ENCODE results near the gene NR2F1-AS1.
A peak's percentile ranks its signal among the peaks of the same experiment; 100 is the strongest.
"Not testable (repeated sequence)": the region's sequence is repeated elsewhere in the genome, so short reads cannot be mapped to it uniquely, and the experiment has no call there.

The NR2F1-AS1 gene

DNA sequence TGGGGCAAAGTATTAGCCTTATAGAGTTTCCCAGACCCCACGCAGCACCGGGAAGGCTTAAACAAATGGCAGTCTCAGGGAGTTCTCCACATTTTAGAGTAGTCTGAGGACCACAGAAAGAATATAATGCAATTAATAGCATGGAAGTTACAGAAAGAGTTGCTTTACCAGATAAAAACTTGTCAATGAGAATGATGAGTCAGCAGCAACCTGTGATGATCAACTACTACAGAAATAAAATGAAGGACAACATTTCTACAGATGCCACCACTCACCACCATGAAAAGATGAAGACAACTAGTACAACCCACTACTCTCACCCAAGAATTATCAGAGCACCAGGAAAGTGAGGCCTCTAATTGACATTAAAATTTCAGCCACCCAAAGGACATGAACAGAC lies 120.7 kb downstream of the NR2F1-AS1 start:
- peaks cover 14% of the 10 kb centered on the region for H3K9me3 ChIP-seq (replicated peaks; ENCODE audit: low read length)
- H3K4me1 ChIP-seq (ENCODE audit: control insufficient read depth, insufficient read depth, low read length): peaks cover 7% of the 10 kb centered on the region
- H3K36me3 ChIP-seq (ENCODE audit: insufficient read depth, low read length): peaks cover 9% of the 10 kb centered on the region
- no peak overlapping the region for H3K4me3 ChIP-seq (ENCODE audit: low read length)
- no peak overlapping the region for H3K4me2 ChIP-seq (ENCODE audit: low read length)
- H3K9ac ChIP-seq (ENCODE audit: low read depth, low read length): no peak overlapping the region
- H3K27me3 ChIP-seq (ENCODE audit: control insufficient read depth, insufficient read depth, low read length): no peaks in the 10 kb centered on the region

DNA sequence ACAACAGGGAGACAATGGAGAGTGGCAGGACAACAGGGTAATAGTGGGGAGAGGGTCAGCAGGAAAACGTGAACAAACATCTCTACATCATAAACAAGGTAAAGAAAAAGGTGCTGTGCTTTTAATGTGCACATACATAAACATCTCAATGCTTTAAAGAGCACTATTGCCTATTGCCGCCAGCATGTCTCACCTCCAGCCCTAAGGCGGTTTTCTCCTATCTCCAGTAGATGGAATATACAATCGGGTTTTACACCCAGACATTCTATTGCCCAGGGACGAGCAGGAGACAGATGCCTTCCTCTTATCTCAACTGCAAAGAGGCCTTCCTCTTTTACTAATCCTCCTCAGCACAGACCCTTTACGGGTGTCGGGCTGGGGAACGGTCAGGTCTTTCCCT lies 124.2 kb downstream of the NR2F1-AS1 start:
- H3K27me3 ChIP-seq (ENCODE audit: control insufficient read depth, insufficient read depth, low read length); H3K9me3 ChIP-seq (replicated peaks; ENCODE audit: low read length); H3K36me3 ChIP-seq (ENCODE audit: insufficient read depth, low read length); H3K4me2 ChIP-seq (ENCODE audit: low read length); H3K4me1 ChIP-seq (ENCODE audit: control insufficient read depth, insufficient read depth, low read length); H3K4me3 ChIP-seq (ENCODE audit: low read length); H3K9ac ChIP-seq (ENCODE audit: low read depth, low read length): not testable (repeated sequence)

DNA sequence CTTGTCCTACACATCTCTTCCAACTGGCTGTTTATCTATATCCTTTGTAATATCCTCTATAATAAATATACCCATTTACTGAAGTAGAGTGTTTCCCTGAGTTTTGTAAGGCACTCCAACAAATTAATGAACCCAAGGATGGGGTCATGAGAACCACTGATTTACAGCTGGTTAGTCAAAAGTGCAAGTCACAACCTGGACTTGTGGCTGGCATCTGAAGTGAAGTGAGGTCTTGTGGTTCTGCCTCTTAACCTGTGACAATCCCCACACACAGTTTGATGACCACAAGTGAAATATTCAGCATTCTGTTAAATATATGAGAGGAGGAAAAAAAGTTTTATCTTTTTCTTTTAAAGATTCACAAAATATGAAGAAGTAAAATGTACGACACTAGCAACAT lies 126.1 kb downstream of the NR2F1-AS1 start:
- Histone ChIP-seq H3K9ac (ENCODE audit: low read depth, low read length) (no peak overlapping the region), H3K9me3 (replicated peaks; ENCODE audit: low read length) (no peaks in the 10 kb centered on the region), H3K4me1 (ENCODE audit: control insufficient read depth, insufficient read depth, low read length) (no peaks in the 10 kb centered on the region), H3K36me3 (ENCODE audit: insufficient read depth, low read length) (peaks cover 7% of the 10 kb centered on the region), H3K4me3 (ENCODE audit: low read length) (no peak overlapping the region), H3K27me3 (ENCODE audit: control insufficient read depth, insufficient read depth, low read length) (no peaks in the 10 kb centered on the region), H3K4me2 (ENCODE audit: low read length) (no peak overlapping the region)

DNA sequence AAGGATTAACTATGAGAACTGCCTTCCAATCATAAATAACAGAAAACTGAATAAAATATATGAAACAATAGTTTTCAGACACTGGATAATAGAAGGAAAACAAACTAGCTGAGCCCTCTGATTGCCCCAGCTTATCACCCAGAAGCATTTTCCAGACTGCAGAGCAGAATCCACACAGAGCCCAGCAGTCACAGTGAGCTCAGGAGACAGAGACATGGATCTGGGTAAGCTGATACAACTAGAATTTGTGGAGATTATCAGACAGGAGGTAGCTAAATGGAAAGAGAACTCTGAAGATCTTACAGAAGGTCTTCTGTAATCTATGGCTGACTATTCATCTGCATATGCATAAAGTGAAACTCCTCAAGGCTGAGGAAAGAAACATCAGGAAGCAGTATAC lies 128.8 kb downstream of the NR2F1-AS1 start:
- Histone ChIP-seq H3K9ac (ENCODE audit: low read depth, low read length) (no peak overlapping the region), H3K4me2 (ENCODE audit: low read length) (peak overlapping the region; percentile 5), H3K36me3 (ENCODE audit: insufficient read depth, low read length) (no peaks in the 10 kb centered on the region), H3K27me3 (ENCODE audit: control insufficient read depth, insufficient read depth, low read length) (no peaks in the 10 kb centered on the region), H3K4me1 (ENCODE audit: control insufficient read depth, insufficient read depth, low read length) (no peaks in the 10 kb centered on the region), H3K4me3 (ENCODE audit: low read length) (no peak overlapping the region), H3K9me3 (replicated peaks; ENCODE audit: low read length) (no peaks in the 10 kb centered on the region)

DNA sequence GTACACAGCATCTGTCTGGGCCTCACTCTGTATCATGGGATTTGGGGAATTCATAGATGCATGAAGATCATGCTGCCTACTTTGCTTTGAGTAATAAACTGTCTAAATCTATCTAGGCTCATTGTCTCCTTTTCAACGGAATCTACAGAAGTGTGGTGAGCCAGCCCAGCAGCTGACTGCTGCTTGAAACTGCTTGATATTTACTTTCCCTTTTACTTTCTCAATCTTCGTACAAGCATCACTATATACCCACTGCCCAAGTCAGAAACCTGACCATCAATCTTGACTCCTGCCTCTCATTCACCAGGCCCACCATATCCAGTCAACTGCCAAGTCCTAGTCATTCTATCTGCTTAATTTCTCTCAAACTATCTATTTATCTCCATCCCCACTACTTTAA lies 142.9 kb downstream of the NR2F1-AS1 start:
- Histone ChIP-seq H3K9ac (ENCODE audit: low read depth, low read length) (no peak overlapping the region), H3K4me3 (ENCODE audit: low read length) (no peak overlapping the region), H3K36me3 (ENCODE audit: insufficient read depth, low read length) (peaks cover 20% of the 10 kb centered on the region), H3K4me1 (ENCODE audit: control insufficient read depth, insufficient read depth, low read length) (peaks cover 6% of the 10 kb centered on the region), H3K9me3 (replicated peaks; ENCODE audit: low read length) (no peaks in the 10 kb centered on the region), H3K27me3 (ENCODE audit: control insufficient read depth, insufficient read depth, low read length) (no peaks in the 10 kb centered on the region), H3K4me2 (ENCODE audit: low read length) (no peak overlapping the region)

DNA sequence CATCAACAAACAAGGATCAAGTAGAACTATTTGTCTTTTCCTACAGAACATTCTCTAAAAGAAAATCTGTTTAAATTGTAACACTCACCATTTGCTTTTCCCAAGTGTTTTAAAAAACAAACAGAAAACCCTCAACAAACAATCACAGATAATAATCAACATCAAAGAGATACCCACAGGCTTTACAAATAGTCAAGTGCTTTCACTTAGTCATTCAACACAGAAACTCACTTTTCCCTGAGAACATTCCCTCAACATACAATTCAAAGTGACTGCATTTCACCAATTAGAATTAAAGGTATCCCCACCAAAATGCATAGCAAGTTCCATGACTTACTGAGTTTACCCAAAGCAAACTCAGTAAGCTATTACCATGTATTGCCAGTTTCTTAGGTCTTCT lies 144.9 kb downstream of the NR2F1-AS1 start:
- Histone ChIP-seq H3K4me1 (ENCODE audit: control insufficient read depth, insufficient read depth, low read length) (peaks cover 6% of the 10 kb centered on the region), H3K36me3 (ENCODE audit: insufficient read depth, low read length) (peaks cover 16% of the 10 kb centered on the region), H3K4me2 (ENCODE audit: low read length) (no peak overlapping the region), H3K4me3 (ENCODE audit: low read length) (no peak overlapping the region), H3K27me3 (ENCODE audit: control insufficient read depth, insufficient read depth, low read length) (no peaks in the 10 kb centered on the region), H3K9ac (ENCODE audit: low read depth, low read length) (no peak overlapping the region), H3K9me3 (replicated peaks; ENCODE audit: low read length) (no peaks in the 10 kb centered on the region)

DNA sequence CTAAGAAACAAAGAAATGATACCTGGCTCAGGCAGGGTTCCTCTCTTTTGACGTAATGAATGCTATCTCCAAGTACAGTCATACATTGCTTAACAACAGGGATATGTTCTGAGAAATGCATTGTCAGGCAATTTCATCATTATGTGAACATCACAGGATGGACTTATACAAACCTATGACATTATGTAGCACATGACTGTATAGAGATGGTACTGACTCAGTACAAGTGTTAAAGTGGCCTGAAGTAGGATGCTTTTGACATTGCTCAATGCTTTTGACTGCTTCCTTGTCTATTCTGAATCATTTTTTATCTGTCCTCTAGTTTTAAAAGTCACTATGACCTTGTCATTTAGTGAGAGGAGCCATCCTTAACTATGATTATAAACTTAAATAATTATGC lies 147.6 kb downstream of the NR2F1-AS1 start:
- no peak overlapping the region for H3K9ac ChIP-seq (ENCODE audit: low read depth, low read length)
- peaks cover 14% of the 10 kb centered on the region for H3K4me1 ChIP-seq (ENCODE audit: control insufficient read depth, insufficient read depth, low read length)
- H3K9me3 ChIP-seq (replicated peaks; ENCODE audit: low read length): no peaks in the 10 kb centered on the region
- H3K36me3 ChIP-seq (ENCODE audit: insufficient read depth, low read length): peaks cover 8% of the 10 kb centered on the region
- H3K4me2 ChIP-seq (ENCODE audit: low read length): no peak overlapping the region
- H3K27me3 ChIP-seq (ENCODE audit: control insufficient read depth, insufficient read depth, low read length): no peaks in the 10 kb centered on the region
- H3K4me3 ChIP-seq (ENCODE audit: low read length): no peak overlapping the region

DNA sequence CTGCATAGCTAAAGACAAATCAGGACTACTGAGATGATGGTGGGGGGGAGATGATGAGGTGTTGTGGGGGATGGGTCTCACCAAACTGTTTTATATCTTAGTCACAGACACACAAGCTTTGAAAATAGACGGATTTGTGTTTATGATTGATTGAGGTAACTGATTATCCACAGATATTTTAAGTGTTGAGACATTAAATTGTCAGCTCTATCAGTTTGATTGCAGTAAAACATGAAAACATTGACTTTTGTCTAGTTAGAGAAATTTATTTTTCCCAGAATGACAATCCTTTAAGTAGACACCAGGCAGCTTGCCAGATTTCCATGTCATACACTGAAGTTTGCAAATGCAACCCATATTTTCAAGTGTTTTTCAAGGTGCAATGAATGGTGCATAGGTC lies 149.8 kb downstream of the NR2F1-AS1 start:
- Histone ChIP-seq H3K9me3 (replicated peaks; ENCODE audit: low read length) (no peaks in the 10 kb centered on the region), H3K4me3 (ENCODE audit: low read length) (no peak overlapping the region), H3K36me3 (ENCODE audit: insufficient read depth, low read length) (no peaks in the 10 kb centered on the region), H3K4me1 (ENCODE audit: control insufficient read depth, insufficient read depth, low read length) (peaks cover 14% of the 10 kb centered on the region), H3K4me2 (ENCODE audit: low read length) (no peak overlapping the region), H3K9ac (ENCODE audit: low read depth, low read length) (no peak overlapping the region), H3K27me3 (ENCODE audit: control insufficient read depth, insufficient read depth, low read length) (no peaks in the 10 kb centered on the region)

DNA sequence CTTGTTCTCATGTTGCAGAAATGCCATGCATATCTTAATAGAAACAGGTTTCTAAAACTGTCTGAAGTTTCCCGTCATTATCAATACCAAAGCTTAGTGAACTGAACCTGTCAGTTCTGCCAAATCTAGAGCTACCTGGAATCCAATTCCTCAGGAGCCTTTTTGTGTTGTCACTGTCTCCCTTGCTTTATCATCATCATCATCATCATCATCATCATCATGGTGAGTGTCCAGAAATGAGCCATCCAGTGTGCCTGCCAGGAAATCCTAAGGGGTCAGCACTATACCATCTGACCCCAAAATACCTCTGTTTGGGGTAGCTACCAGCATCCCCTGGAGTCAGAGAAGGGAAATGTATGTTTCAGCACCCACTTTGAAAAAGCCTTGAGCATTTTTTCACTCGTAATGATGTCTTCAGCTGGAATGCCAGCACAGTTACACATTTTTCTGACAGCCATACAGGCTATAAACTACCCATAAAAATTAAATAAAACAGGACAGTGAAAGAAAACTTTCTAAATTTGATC lies 150.3 kb downstream of the NR2F1-AS1 start:
- Histone ChIP-seq H3K9ac (ENCODE audit: low read depth, low read length) (no peak overlapping the region), H3K27me3 (ENCODE audit: control insufficient read depth, insufficient read depth, low read length) (no peaks in the 10 kb centered on the region), H3K9me3 (replicated peaks; ENCODE audit: low read length) (no peaks in the 10 kb centered on the region), H3K4me3 (ENCODE audit: low read length) (no peak overlapping the region), H3K4me2 (ENCODE audit: low read length) (no peak overlapping the region), H3K36me3 (ENCODE audit: insufficient read depth, low read length) (no peaks in the 10 kb centered on the region), H3K4me1 (ENCODE audit: control insufficient read depth, insufficient read depth, low read length) (peaks cover 14% of the 10 kb centered on the region)

DNA sequence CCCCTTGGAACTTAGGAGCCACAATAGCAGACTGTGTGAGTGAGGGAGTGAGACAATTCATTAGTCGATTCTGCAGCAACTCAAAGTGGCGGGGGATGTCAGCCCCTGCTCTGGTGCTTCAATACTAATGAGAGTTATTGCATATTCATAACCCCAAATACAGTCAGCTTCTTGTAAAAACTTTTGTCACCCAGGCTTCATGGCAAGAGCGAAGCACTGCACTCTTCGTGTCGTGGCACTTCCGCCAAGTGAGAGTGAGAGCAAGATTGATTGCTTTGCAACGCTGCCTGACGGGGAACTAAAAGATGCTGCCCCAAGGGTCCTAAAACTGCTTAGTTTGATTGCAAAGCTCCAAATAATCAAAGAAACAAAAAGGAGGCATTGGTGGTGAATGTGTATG lies 150.9 kb downstream of the NR2F1-AS1 start:
- Histone ChIP-seq H3K9ac (ENCODE audit: low read depth, low read length) (no peak overlapping the region), H3K9me3 (replicated peaks; ENCODE audit: low read length) (no peaks in the 10 kb centered on the region), H3K36me3 (ENCODE audit: insufficient read depth, low read length) (no peaks in the 10 kb centered on the region), H3K4me1 (ENCODE audit: control insufficient read depth, insufficient read depth, low read length) (peaks cover 14% of the 10 kb centered on the region), H3K4me3 (ENCODE audit: low read length) (no peak overlapping the region), H3K27me3 (ENCODE audit: control insufficient read depth, insufficient read depth, low read length) (no peaks in the 10 kb centered on the region), H3K4me2 (ENCODE audit: low read length) (no peak overlapping the region)

DNA sequence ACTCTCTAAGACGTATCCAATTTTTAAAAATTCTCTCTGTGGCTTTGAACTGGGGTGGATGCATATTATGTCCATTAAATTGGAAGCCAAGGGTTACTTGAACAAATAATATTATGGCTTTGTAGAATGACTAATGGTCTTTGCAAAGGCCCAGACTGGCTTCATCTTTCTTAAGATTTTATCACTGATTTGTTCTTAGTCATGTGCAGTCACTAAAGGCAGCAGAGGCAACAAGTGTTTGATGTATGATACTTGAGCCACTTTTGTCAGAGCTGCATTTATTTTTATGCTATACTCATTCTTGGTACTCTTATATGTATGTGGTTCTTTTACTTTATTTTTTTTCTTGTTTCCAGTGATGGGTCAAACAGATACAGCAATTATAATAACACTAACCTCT lies 152.2 kb downstream of the NR2F1-AS1 start:
- no peaks in the 10 kb centered on the region for H3K27me3 ChIP-seq (ENCODE audit: control insufficient read depth, insufficient read depth, low read length)
- no peak overlapping the region for H3K9ac ChIP-seq (ENCODE audit: low read depth, low read length)
- peaks cover 11% of the 10 kb centered on the region for H3K4me1 ChIP-seq (ENCODE audit: control insufficient read depth, insufficient read depth, low read length)
- H3K4me2 ChIP-seq (ENCODE audit: low read length): no peak overlapping the region
- no peak overlapping the region for H3K4me3 ChIP-seq (ENCODE audit: low read length)
- H3K36me3 ChIP-seq (ENCODE audit: insufficient read depth, low read length): no peaks in the 10 kb centered on the region
- H3K9me3 ChIP-seq (replicated peaks; ENCODE audit: low read length): no peaks in the 10 kb centered on the region

DNA sequence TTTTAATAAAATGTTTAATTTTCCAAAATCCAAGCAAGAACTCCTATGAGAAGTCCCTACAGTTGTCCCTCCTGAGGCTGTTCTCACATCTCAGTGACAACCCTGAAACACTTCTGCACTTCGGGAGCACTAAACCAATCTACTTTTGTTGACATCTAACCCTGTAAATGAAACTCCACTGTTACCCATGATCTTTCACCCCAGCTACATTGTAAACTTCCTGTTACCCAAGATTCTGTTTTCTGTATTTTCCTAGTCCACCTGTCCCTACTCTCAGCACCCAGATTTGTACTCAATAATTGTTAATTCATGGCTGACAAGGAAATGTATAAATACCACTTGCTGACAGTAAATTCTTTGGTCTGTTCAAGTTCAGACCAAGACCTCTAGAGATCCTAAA lies 153.7 kb downstream of the NR2F1-AS1 start:
- H3K27me3 ChIP-seq (ENCODE audit: control insufficient read depth, insufficient read depth, low read length): no peaks in the 10 kb centered on the region
- H3K4me3 ChIP-seq (ENCODE audit: low read length): no peak overlapping the region
- no peak overlapping the region for H3K4me2 ChIP-seq (ENCODE audit: low read length)
- no peak overlapping the region for H3K9ac ChIP-seq (ENCODE audit: low read depth, low read length)
- peaks cover 8% of the 10 kb centered on the region for H3K4me1 ChIP-seq (ENCODE audit: control insufficient read depth, insufficient read depth, low read length)
- no peaks in the 10 kb centered on the region for H3K36me3 ChIP-seq (ENCODE audit: insufficient read depth, low read length)
- H3K9me3 ChIP-seq (replicated peaks; ENCODE audit: low read length): no peaks in the 10 kb centered on the region

Data from skeletal muscle satellite cell (primary cell).